GM21447 (cell line): ENCODE results near the gene CBLL1.

Source experiments
- ATAC-seq: cut with Tn5 transposase; IDR thresholded peaks from one replicate; pipeline ENCODE4 v1.9.1; 2021; ENCODE audit not compliant: unreplicated experiment

CBLL1 gene, protein sequence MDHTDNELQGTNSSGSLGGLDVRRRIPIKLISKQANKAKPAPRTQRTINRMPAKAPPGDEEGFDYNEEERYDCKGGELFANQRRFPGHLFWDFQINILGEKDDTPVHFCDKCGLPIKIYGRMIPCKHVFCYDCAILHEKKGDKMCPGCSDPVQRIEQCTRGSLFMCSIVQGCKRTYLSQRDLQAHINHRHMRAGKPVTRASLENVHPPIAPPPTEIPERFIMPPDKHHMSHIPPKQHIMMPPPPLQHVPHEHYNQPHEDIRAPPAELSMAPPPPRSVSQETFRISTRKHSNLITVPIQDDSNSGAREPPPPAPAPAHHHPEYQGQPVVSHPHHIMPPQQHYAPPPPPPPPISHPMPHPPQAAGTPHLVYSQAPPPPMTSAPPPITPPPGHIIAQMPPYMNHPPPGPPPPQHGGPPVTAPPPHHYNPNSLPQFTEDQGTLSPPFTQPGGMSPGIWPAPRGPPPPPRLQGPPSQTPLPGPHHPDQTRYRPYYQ

DNA sequence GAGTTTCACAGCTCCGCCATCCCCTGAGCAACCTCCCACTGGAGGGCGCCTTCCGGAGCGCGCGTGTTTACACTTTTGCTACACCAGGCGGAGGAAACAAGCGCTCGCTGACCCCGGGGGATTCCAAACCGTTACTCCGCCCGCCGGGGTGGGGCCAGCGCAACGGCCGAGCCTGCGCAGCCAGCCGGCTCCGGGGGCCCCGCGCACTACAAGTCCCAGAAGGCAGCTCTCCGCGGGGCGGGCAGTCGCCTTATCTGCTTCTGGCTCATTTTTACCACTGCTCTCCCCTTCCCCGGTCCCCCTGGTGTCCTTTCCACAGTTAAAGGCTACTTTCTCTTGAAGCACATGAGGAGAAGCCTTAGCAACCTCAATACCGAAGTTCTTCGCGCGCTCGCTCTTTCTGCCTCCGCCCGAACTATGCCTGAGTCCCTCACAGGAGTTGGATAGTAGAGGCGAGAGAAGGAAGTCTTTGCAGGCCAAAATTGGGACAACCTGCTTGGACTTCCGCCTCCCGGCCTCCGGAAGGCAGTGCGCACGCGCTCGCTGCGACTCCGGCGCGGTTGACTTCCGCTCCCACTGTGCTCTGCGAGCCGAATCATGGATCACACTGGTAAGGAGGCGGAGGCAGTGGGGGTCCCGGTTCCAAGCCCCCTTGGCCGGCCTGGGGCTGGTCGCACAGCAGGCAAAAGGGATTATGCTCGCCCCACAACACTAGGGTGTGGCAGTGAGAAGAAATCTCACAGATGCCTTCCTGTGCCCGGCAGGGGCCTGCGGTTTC is at the start of gene CBLL1:
Gene CBLL1 (plus strand): TSS at position 576 of the 778 bp plus-strand sequence. CDS start 22 bp downstream, at position 598.
- ATAC-seq, result peak; percentile 88

DNA sequence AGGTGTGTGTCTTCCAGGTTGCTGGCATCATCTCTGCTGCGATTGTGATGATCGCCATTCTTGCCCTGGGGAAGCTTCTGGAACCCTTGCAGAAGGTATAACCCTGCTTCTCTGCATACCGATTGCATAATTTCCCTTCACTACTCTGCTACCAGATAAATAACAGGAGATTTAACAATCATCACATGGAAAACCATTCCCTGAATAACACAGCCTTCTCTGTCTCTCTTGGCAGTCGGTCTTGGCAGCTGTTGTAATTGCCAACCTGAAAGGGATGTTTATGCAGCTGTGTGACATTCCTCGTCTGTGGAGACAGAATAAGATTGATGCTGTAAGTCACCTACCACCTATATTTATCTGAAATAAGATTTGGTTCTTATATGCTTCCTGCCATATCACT is 49.6 kb upstream of the CBLL1 start:
- ATAC-seq, result no peak

- no peak for ATAC-seq
Observed at GRCh38 chr7:107696330-107696946, 47.5 kb upstream of the CBLL1 start.

GRCh38 chr7:107697321-107698049 is 46.5 kb upstream of the CBLL1 start:
- no peak for ATAC-seq

DNA sequence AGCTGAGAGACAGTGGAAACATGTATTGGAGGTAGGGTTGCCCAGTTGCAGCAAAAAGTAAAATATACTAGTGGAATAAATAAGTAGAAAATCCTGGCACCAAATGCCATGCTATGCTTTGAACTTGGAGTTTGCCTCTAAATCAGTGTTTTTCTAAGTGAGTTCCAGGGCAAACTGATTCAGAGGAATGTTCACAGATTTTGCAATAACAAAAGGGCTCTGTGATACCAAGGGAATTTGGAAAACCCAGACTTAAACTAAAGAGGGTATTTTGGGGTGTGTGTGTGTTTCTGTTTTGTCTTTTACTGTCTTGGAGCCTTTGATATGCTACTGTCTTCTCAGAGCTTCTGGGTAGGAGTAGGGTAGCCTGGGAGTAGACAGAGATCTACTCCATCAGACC is 43.4 kb upstream of the CBLL1 start:
- ATAC-seq, result no peak

DNA sequence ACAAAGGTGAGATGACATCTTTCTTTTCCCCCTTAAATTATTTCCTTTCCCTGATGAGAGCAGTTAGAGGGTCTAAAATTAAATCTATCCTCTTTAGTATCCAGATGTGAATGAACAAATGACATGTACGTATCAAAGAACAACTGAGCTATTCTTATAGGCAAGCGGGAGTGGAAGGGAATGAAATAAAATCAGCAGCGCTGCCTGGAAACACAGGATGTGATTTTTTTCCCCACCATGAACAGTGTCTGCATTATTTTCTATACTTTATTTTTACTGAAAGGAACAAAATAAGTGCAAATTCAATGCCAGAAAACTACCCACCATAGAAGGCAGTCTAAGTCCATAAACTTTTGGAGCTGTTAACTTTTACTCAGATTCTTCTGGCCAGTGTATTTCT is 42.8 kb upstream of the CBLL1 start:
- no peak for ATAC-seq

GRCh38 chr7:107703219-107703618 is 40.7 kb upstream of the CBLL1 start:
- ATAC-seq, result no peak

DNA sequence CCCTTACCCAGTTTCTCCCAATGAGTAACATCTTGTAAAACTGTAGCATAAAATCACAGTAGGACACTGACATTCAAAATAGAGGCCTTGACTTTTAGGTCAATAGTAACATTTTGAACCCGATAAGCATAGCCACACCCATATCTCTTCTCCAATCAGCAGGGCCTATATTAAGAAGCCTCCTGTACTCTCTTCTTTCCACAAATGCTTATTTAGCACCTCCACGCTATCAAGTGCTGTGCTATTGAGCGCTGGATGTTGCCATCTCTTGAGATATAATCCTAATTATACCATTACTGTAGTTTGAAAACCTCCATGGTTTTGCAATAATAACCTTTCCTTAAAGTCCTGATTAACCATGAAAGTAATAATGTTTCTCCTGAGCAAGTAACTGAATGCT is 40.1 kb upstream of the CBLL1 start:
- ATAC-seq, result no peak

DNA sequence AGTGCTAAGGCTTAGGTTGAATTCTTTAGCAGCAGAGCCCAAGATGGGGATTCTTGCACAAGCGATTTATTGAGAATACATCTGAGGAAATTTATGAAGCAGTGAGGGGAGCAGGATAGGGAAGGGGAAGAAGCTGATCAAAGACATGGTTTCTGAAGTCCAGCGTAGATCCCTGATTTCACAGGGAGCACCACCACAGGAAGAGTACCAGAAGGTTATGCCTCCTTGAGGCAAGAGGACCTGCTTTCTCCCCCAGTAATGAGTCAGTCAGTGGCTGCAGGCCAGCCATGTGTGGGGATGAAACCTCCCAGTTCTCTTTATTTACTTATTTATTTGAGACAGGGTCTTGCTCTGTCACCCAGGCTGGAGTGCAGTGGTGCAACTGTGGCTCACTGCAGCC is 35.0 kb upstream of the CBLL1 start:
- ATAC-seq, result no peak

DNA sequence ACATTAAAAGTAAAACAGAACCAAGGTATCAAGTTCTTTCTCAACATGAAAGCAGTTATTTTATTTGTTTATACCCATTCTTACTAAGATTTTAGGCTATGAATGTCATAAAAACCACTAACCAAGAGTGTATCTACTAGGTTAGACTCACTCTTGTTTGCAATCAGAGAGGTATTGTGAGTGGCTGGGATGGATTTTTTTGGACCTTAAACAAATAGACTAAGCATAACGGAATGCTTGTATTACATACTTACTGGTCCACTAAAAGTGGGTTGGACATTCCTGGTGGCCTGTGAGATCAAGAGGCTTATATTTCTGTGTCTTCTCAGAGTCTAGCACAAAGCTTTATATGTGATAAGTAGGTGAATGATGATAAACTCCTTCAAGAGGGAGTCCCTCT is 32.6 kb upstream of the CBLL1 start:
- ATAC-seq, result no peak

DNA sequence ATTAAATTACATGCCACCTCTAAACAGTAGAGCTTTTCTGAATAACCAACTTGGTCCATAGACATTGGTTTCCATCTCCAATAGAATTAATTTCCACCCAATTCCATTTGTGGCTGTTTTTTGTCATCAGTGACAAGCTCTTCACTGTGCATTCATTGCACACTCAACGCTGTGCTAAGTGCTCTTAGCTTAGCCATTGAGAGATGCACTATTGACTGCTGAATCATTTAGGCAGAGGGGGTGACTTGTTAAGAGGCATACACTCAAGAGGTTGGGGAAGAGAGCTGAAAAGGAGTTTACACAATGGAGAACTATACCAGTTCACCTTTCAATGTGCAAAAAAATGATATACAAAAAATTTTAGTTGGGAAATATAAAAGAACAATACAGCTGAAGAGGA is 31.9 kb upstream of the CBLL1 start:
- ATAC-seq, result no peak

DNA sequence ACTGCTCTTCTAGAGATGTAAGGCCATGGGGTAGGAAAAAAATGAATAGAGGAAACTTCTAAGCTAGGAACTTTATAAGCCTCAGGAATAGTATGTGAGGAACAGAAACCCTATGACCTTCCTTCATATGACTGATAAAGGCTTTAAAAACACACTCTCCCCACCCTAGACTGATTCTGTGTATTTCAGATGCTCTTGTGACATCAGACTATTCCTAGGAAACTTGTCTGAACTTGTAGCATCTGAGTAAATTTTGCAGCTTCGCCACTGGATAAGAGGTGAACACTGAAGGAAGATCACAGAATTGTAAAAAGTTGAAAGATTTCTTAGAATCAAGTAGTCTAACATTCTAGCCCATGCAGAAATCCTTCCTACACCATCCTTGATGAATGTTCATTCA is 31.0 kb upstream of the CBLL1 start:
- no peak for ATAC-seq

- ATAC-seq, result no peak
Observed at GRCh38 chr7:107715531-107715930, 28.4 kb upstream of the CBLL1 start.

- ATAC-seq, result no peak
Observed at GRCh38 chr7:107718456-107719193, 25.3 kb upstream of the CBLL1 start.

GRCh38 chr7:107721286-107721685 is 22.7 kb upstream of the CBLL1 start:
- ATAC-seq, result no peak

DNA sequence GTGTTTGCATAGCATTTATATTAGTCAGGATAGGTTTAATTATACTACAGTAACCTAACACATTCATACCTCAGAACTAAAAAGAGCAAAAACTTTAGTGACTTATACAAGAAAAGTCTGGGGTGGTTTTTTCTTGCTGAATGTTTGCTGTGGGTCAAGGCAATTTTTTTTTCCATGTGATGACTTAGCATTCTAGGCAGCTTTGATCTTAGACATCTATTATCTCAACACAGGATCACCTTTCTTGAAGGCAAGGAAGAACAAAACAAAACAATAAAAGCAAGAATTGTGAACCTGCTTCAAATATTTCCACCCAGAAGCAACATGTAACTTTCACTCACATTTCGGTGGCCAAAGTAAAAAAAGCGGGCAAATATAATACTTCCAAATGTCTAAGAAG is 20.7 kb upstream of the CBLL1 start:
- no peak for ATAC-seq

DNA sequence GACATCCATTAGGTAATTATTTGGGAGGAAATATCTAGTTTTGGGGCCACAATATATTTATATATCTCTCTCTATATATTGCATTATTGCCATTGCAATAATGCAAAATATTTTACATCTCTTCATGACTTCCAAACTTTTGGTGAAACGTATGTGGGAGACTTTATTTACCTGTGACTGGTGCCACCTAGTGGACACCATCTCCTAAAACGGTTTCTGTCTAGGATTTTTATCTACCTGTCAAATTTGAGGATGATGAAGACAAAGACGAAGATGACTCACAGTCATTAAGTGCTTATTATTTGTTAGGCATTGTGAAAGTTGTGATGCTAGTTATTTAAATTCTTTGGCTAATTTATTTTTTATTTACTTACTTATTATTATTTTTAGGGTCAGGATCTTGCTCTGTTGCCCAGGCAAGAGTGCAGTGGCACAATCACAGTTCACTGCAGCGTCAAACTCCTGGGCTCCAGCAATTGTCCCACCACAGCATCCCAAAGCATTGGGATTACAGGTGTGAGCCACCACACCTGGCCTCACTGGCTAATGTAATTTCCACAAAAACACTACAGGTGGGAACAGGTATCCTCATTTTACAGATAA is 18.7 kb upstream of the CBLL1 start:
- no peak for ATAC-seq

- no peak for ATAC-seq
Observed at GRCh38 chr7:107726356-107727130, 17.4 kb upstream of the CBLL1 start.

DNA sequence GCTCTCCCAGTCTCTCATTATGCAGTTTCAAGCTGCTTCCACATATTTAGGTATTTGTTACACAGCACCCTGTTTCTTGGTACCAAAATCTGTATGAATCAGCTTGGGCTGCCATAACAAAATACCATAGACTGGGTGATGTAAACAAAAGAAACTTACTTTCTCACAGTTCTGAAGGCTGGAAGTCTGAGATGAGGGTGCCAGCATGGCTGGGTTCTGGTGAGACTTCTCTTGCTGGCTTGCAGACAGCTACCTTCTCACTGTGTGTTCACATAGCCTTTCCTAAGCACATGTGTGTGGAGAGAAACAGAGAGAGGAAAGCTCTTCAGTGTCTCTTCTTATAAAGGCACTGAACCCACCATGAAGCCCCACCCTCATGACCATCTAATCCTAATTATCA is 15.7 kb upstream of the CBLL1 start:
- no peak for ATAC-seq
